GM12892 (cell line): ENCODE measurements around the gene CBLN4.

ENCODE experiments used
- POLR2A ChIP-seq: IDR thresholded peaks from 2 replicates; pipeline ENCODE4 v1.6.1; 2011; ENCODE audit warnings: low read depth, low read length, control low read depth
- POLR2AphosphoS5 ChIP-seq: IDR thresholded peaks from 2 replicates; pipeline ENCODE4 v1.6.1; 2011; ENCODE audit warnings: low read depth, low read length, control low read depth
- TAF1 ChIP-seq: IDR thresholded peaks from 2 replicates; pipeline ENCODE4 v1.6.1; 2011; ENCODE audit warnings: low read depth, mild to moderate bottlenecking, control low read depth, low read length, borderline replicate concordance

- TF ChIP-seq POLR2A = no peak
- no peak for TF ChIP-seq POLR2AphosphoS5
- no peak for TF ChIP-seq TAF1
These were observed at the start of gene CBLN4 for GRCh38 chr20:56005389-56005715.
